GM06990 (cell line): ENCODE results near the gene ARL6IP5.

Source experiments
- DNase-seq: peaks from one replicate; pipeline ENCODE4 v3.0.0-alpha.2; 2011; ENCODE audit not compliant: insufficient read length; ENCODE audit errors: extremely low read depth
- H3K27me3 ChIP-seq: replicated peaks from 2 replicates; pipeline ENCODE4 v1.6.0; 2011; ENCODE audit warnings: low read length; ENCODE audit not compliant: control insufficient read depth, insufficient read depth
- H3K36me3 ChIP-seq: 2 replicates; pipeline ENCODE4 v1.5.1; 2011; ENCODE audit warnings: low read length; ENCODE audit not compliant: control insufficient read depth, insufficient read depth
- H3K4me3 ChIP-seq: replicated peaks from 2 replicates; pipeline ENCODE4 v1.5.1; 2011; ENCODE audit warnings: low read depth, mild to moderate bottlenecking, control low read depth, low read length
- TF ChIP-seq, protein P1 (sequence below): IDR thresholded peaks from 2 replicates; pipeline ENCODE4 v1.5.1; 2011; ENCODE audit warnings: low read length, control low read depth, mild to moderate bottlenecking, inconsistent platforms; ENCODE audit not compliant: insufficient read depth, poor library complexity, severe bottlenecking

ARL6IP5 gene

DNA sequence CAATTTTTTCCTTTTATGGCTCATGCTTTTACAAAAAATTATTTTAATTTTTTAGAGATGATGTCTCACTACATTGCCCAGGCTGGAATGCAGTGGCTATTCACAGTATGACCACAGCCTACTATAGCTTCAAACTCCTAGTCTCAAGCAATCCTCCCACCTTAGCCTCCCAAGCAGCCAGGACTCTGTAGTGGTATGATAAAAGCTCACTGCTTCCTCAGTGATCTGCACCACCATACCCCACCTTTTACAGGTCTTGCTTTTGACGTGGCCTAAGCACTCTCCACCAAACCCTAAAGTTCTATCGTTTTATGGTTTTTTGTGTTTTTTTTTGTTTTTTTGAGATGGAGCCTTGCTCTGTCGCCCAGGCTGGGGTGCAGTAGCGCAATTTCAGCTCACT is 18.6 kb upstream of the ARL6IP5 start:
- Histone ChIP-seq H3K36me3 (peaks cover 2% of the 10 kb centered on the region), H3K4me3 (no peak overlapping the region), H3K27me3 (no peaks in the 10 kb centered on the region)
- DNase-seq, result no peak
- TF ChIP-seq, protein P1, sequence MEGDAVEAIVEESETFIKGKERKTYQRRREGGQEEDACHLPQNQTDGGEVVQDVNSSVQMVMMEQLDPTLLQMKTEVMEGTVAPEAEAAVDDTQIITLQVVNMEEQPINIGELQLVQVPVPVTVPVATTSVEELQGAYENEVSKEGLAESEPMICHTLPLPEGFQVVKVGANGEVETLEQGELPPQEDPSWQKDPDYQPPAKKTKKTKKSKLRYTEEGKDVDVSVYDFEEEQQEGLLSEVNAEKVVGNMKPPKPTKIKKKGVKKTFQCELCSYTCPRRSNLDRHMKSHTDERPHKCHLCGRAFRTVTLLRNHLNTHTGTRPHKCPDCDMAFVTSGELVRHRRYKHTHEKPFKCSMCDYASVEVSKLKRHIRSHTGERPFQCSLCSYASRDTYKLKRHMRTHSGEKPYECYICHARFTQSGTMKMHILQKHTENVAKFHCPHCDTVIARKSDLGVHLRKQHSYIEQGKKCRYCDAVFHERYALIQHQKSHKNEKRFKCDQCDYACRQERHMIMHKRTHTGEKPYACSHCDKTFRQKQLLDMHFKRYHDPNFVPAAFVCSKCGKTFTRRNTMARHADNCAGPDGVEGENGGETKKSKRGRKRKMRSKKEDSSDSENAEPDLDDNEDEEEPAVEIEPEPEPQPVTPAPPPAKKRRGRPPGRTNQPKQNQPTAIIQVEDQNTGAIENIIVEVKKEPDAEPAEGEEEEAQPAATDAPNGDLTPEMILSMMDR, result no peak

DNA sequence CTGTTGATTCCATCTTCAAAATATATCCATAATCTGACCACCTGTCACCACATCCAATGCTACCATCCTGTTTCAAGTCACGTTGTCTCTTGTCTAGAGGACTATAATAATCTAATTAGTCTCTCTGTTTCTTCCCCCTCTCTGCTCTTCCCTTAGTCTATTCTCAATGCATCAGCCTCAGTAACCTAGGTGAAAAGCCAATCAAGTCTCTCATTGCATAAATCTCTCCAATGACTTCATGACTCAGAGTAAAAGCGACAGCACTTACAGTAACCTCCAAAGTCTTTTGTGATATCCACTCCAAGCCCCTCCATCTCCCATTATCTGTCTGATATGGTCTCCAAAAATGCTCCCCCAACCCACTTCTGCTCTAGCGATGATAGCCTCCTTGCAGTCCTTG is 11.8 kb upstream of the ARL6IP5 start:
- H3K4me3 ChIP-seq, result no peak overlapping the region
- TF ChIP-seq, protein P1, result no peak
- H3K36me3 ChIP-seq, result no peaks in the 10 kb centered on the region; the same call in 1 of the 2 replicates
- DNase-seq, result no peak
- H3K27me3 ChIP-seq, result no peaks in the 10 kb centered on the region

DNA sequence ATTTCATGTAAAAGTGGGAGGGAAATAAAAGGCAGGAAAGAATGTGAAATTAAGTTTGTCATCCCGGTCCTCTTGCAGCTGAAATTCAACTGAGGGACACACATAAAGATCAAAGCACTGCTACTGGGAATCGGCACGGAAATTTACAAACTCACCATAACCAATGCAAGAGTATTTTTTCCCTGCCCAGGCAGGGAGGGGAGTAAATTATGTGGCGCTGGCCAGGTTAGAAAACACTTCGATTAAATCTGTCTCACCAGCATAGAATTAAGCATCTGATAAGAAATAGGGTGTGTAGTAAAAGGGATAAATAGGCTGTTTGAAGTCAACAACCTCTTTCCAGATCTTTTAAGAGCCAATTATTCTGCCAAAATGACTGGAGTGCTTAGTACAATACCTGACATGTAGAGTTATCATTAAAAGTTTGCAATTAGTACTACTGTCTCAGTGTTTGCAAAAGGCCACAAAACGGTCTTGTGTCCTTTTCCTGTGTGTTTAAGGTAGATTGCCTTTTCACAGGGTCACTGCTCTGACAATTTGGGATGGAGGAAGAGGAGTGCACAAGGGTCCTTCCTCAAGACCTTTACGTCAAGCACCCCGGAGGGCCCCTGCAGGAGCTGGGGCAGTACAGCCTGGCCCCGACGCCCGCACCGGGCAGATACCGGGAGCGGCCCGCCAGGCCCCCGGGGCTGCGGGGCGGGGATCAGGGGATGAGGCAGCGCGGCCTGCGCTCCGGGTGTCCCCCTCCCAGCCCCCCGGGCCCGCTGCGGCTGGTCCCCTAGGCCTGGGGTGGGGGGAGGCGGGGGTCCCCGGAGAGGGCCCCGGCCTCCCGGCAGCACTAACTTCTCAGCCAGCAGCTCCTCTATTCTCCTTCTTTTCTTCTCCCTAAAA is 5.2 kb upstream of the ARL6IP5 start:
- TF ChIP-seq, protein P1, result no peak
- Histone ChIP-seq H3K27me3 (no peaks in the 10 kb centered on the region), H3K36me3 (no peaks in the 10 kb centered on the region), H3K4me3 (peak overlapping the region; percentile 86)
- peak; percentile 44 for DNase-seq

DNA sequence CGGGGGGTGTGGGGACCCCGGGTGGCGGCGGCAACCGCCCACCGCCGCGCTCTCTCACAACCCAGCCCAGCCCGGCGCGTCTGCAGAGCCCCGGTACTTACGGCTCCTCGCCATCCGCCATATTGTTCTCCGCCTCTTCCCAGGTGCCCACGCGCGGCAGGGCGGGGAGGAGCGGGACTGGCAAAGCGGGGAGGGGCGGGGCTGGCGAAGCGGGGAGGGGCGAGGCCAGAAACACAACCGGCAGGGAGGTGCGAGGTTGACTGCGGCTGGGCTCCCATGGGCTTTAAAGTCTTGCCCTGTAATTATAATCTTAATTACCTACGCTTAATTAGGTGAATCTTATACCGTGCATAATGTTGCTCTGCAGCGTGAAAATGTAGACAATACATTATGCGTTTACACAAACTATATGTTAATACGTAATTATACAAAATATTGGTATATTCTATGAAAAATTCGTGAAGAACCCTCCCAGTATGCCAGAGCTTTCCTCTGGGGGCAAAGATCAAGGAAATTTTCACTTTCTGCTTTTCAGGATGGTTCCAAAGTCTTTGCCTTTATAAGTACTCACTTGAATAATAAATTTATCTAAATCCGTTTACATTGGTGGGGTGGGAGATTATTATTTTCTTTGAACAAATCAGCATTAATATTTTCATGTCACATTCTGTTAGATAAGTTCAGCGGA is 4.4 kb upstream of the ARL6IP5 start, which contains the start of gene UBA3:
Gene UBA3 (minus strand): TSS at position 133 of the 688 bp plus-strand sequence. CDS start 12 bp downstream, at position 121.
- Histone ChIP-seq H3K36me3 (no peaks in the 10 kb centered on the region), H3K27me3 (no peaks in the 10 kb centered on the region), H3K4me3 (peak within 1 kb of the TSS; percentile 86)
- TF ChIP-seq, protein P1, result no peak
- peak; percentile 90 for DNase-seq

DNA sequence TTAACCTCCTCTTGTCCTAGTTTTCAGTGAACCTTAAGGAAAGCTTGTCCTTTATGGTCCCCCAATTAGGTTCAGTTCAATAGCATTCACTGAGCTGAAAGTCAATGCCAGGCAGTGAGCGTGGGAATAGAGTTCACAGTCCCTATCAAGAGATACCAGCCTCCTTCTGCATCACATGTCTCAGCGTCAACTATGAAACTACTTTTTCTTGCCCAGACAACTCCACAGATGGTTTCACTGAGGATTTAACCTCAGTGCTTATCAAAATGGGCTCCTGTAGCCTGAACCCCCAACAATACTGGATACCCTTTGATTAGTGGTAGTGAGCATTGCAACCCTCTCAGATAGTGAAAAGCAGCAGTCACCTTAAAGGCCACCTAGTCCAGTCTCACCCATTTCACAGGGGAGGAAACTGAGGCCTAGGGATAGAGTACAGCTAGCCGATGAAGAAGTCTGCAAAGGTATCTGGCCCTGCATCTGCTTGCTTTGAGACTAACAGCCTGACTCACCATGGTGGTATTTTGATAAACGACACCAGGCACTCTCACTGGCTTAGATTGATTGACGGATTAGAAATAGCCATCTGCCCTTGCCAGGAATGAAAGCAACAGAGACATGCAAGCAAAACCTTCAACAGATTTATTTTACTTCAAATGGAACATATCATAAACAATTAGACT is 3.0 kb upstream of the ARL6IP5 start:
- TF ChIP-seq, protein P1, result no peak
- no peak for DNase-seq
- Histone ChIP-seq H3K4me3 (no peak overlapping the region), H3K27me3 (no peaks in the 10 kb centered on the region), H3K36me3 (no peaks in the 10 kb centered on the region)
